Peyer's patch (tissue), 4 donors: ENCODE results near the gene ZNF71. TPM values are rescaled to one million over a fixed set of nuclear protein-coding genes. Genes with fewer than 3 reads are reported as not detected.

ENCODE experiments used
- DNase-seq, 3 donors: peaks; one replicate each; pipeline ENCODE4 v3.0.0-alpha.2; 2017 to 2019
- H3K27ac ChIP-seq, 4 donors: fragments of 200-600 bp; sonication (generic); one replicate each; pipeline ENCODE4 v1.5.1; 2016 to 2019
- H3K27me3 ChIP-seq, 2 donors: fragments of 200-600 bp; sonication (generic); one replicate each; pipeline ENCODE4 v1.5.1; 2019
- H3K36me3 ChIP-seq, 3 donors: fragments of 200-600 bp; sonication (generic); one replicate each; pipeline ENCODE4 v1.5.1; 2016 to 2019
- H3K4me1 ChIP-seq, 4 donors: fragments of 200-600 bp; sonication (generic); one replicate each; pipeline ENCODE4 v1.5.1; 2016 to 2019
- H3K4me3 ChIP-seq, 4 donors: fragments of 200-600 bp; sonication (generic); 1 replicate in 3 of 4; 2 replicates in 1 of 4; pipeline ENCODE4 v1.5.1; 2016 to 2019; ENCODE audit warnings: mild to moderate bottlenecking in 1 of 4
- H3K9me3 ChIP-seq, 4 donors: fragments of 200-600 bp; sonication (generic); one replicate each; pipeline ENCODE4 v1.5.1; 2016 to 2019; ENCODE audit warnings: mild to moderate bottlenecking in 1 of 4
- POLR2A ChIP-seq, 2 donors: fragments of 450-650 bp; IDR thresholded peaks; one replicate each; pipeline ENCODE4 v1.5.1; 2017; ENCODE audit warnings: antibody characterized with exemption in 2 of 2, mild to moderate bottlenecking in 2 of 2, moderate library complexity in 2 of 2
- total RNA-seq, 4 donors: library from RNA; depleted of rRNA; stranded (reverse); fragments of >200 nt; gene quantifications; one replicate each; pipeline ENCODE4 v1.1.0, GENCODE V29; 2016
- TF ChIP-seq, protein P1 (sequence below), 6 experiments: fragments of 450-650 bp in 4 of 6; fragments of 200-600 bp in 2 of 6; sonication (generic) in 1 of 6; IDR thresholded peaks; one replicate each; pipeline ENCODE4 v1.5.1; 2017 to 2019; ENCODE audit warnings: antibody characterized with exemption in 6 of 6, mild to moderate bottlenecking in 3 of 6, moderate library complexity in 1 of 6

Gene ZNF71
- total RNA-seq, 4 donors from 2014 or later = 3.0 to 7.5 (median 6.8) TPM

DNA sequence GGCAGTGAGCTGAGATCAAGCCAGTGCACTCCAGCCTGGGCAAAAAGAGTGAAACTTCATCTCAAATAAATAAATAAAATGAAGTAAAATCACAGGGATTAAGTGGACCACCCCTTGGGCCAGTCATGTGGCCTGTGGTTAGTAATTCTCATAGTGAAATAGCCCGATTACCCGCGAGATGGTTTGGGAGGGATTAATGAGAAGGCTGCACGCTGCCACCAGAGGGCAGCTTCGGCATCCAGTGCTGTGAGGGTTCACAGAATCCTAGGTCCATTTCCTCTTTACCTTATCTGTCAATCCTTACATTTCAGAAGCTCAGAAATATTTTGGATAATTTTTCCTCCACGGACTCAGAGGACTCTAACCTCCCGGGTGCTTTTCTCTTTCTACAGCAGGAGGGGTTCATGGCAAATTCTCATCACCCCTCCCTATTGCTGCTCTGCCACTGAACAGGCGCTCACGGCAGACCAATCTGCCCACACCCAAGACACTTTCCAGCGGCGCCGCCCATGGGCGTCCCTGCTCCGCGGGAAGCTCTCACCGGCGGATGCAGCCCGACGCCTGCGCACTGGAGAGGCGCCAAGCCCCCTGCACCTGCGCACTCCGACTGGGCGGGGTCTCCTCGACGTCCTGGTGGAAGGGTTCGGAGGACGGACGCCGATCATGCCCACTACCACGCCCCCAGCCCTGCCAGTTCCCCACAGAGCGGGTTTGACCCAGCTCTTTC lies 65.4 kb downstream of the ZNF71 start:
- Histone ChIP-seq H3K4me3 (no peak overlapping the region), H3K27ac (no peak overlapping the region), H3K9me3 (peaks cover 0 to 32% (median 3%) of the 10 kb centered on the region in 4 donors), H3K36me3 (no peaks in the 10 kb centered on the region), H3K4me1 (no peaks in the 10 kb centered on the region), H3K27me3 (no peaks in the 10 kb centered on the region)
- DNase-seq = no peak
- TF ChIP-seq, protein P1, sequence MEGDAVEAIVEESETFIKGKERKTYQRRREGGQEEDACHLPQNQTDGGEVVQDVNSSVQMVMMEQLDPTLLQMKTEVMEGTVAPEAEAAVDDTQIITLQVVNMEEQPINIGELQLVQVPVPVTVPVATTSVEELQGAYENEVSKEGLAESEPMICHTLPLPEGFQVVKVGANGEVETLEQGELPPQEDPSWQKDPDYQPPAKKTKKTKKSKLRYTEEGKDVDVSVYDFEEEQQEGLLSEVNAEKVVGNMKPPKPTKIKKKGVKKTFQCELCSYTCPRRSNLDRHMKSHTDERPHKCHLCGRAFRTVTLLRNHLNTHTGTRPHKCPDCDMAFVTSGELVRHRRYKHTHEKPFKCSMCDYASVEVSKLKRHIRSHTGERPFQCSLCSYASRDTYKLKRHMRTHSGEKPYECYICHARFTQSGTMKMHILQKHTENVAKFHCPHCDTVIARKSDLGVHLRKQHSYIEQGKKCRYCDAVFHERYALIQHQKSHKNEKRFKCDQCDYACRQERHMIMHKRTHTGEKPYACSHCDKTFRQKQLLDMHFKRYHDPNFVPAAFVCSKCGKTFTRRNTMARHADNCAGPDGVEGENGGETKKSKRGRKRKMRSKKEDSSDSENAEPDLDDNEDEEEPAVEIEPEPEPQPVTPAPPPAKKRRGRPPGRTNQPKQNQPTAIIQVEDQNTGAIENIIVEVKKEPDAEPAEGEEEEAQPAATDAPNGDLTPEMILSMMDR (IDR thresholded peaks at IDR 0.05) = no peak
- TF ChIP-seq POLR2A (IDR thresholded peaks at IDR 0.05) = no peak

DNA sequence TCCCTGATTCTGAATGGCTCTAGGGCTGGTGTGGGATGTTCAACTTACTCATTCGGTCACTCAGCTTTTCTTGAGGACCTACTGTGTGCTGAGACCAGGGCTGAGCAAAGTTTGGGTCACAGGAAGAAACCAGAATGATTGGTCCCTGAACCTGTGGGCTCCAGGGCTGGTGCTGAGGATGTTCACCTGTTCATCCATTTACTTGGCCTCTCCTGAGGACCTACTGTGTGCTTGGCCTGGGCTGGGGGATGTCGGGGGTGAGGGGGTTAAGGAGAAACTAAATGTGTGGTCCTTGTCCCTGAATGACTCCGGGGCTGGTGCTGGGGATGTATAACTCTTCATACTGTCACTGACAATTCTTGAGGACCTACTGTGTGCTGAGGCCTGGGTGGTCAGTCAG lies 66.1 kb downstream of the ZNF71 start:
- no peak for DNase-seq
- no peak for TF ChIP-seq POLR2A (IDR thresholded peaks at IDR 0.05)
- TF ChIP-seq, protein P1 (IDR thresholded peaks at IDR 0.05) = no peak
- Histone ChIP-seq H3K9me3 (peaks cover 0 to 32% (median 3%) of the 10 kb centered on the region in 4 donors), H3K4me1 (no peaks in the 10 kb centered on the region), H3K27ac (no peak overlapping the region), H3K4me3 (no peak overlapping the region), H3K27me3 (no peaks in the 10 kb centered on the region), H3K36me3 (no peaks in the 10 kb centered on the region)

DNA sequence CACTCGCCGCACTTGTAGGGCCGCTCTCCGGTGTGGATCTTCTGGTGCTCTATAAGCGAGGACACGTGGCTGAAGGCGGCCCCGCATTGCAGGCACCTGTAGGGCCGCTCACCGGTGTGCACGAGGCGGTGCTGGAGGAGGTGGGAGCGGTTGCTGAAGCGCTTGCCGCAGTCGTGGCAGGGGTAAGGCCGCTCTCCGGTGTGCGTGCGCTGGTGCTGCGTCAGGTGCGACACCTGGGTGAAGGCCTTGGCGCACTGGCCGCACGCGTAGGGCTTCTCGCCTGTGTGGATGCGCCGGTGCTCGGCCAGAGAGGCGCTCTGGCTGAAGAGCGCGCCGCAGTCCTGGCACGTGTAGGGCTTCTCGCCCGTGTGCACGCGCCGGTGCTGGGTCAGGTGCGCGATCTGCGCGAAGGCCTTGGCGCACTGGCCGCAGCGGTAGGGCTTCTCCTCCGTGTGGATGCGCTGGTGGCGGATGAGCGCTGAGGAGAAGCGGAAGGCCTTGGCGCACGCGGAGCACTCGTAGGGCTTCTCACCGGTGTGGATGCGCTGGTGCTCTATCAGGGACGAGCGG lies 68.9 kb downstream of the ZNF71 start:
- Histone ChIP-seq H3K4me1 (no peaks in the 10 kb centered on the region), H3K4me3 (no peak overlapping the region), H3K27me3 (no peaks in the 10 kb centered on the region), H3K36me3 (no peaks in the 10 kb centered on the region), H3K27ac (no peak overlapping the region), H3K9me3 (peaks cover 0 to 35% (median 4%) of the 10 kb centered on the region in 4 donors)
- DNase-seq = no peak
- no peak for TF ChIP-seq POLR2A (IDR thresholded peaks at IDR 0.05)
- TF ChIP-seq, protein P1 (IDR thresholded peaks at IDR 0.05) = no peak

DNA sequence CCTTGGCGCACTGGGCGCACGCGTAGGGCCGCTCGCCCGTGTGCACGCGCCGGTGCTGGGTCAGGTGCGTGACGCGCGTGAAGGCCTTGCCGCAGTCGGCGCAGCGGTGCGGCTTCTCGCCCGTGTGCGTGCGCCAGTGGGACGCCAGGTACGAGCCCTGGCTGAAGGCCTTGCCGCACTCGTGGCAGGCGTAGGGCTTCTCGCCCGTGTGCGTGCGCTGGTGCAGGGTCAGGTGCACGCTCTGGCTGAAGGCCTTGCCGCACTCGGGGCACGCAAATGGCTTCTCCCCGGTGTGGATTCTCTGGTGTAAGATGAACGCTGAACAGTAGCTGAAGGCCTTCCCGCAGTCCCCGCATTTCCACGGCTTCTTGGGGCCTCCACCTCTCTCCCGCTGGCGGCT lies 69.4 kb downstream of the ZNF71 start:
- TF ChIP-seq POLR2A (IDR thresholded peaks at IDR 0.05) = no peak
- TF ChIP-seq, protein P1 (IDR thresholded peaks at IDR 0.05) = no peak
- Histone ChIP-seq H3K4me1 (no peaks in the 10 kb centered on the region), H3K36me3 (no peaks in the 10 kb centered on the region), H3K9me3 (peaks cover 0 to 35% (median 4%) of the 10 kb centered on the region in 4 donors), H3K27ac (no peak overlapping the region), H3K27me3 (no peaks in the 10 kb centered on the region), H3K4me3 (no peak overlapping the region)
- DNase-seq = no peak

DNA sequence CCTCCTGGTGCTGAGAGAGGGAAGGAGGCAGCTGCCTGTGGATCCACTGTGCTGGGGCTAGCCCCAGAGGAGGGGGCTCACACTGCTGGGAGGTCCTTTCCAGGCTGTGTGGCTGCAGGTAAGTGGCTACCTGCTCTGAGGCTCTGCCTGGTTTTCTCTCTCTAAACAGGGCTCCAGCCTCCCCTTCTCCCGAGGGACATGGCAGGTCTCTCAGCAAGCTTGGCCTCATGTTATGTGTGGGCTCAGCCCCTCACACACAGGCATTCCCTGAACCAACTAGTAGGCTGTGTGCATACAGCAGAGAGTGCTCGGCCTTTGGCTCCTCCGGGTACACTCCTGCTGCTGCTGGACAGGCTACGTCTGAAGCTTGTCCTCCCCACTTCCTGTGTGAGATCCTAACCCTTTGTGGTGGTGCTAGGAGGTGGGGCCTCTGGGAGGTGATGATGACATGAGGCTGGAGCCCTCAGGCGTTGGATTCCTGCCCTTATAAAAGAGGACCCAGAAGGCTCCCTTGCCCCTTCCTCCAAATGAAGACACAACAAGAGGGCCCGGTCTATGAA lies 72.3 kb downstream of the ZNF71 start:
- no peaks in the 10 kb centered on the region for H3K27me3 ChIP-seq
- DNase-seq = no peak
- H3K27ac ChIP-seq = no peak overlapping the region
- no peak overlapping the region for H3K4me3 ChIP-seq
- H3K36me3 ChIP-seq = no peaks in the 10 kb centered on the region
- TF ChIP-seq POLR2A (IDR thresholded peaks at IDR 0.05) = no peak
- TF ChIP-seq, protein P1 (IDR thresholded peaks at IDR 0.05) = no peak
- peaks cover 0 to 21% (median 4%) of the 10 kb centered on the region in 4 donors for H3K9me3 ChIP-seq
- peaks cover 0 to 10% (median 5%) of the 10 kb centered on the region in 4 donors for H3K4me1 ChIP-seq
